Measurements from ENCODE around the gene CA4.
A peak's percentile ranks its signal among the peaks of the same experiment; 100 is the strongest.

Gene CA4

GRCh38 chr17:60154616-60155426 is 5.0 kb downstream of the CA4 start:
- no peak for FAIRE-seq
- no peak for DNase-seq (ENCODE audit: low spot score)

DNA sequence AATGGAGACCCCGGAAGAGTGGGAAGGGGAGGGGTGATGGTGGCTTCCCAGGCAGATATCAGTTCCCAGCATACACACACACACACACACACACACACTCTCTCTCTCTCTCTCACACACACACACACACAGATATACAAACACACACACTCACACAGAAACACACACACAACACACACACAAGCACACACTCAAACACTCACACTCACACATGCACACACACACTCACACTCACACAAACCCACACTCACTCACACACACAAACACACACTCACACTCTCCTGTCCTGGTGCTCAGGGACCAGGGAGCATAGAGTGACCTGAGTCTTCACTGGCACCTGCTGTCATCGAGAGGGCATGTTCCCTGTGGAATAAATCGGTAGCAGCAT is 5.6 kb downstream of the CA4 start:
- FAIRE-seq (no peak), DNase-seq (ENCODE audit: low spot score) (no peak)

- DNase-seq (ENCODE audit: low spot score) = no peak
- no peak for FAIRE-seq
These were observed 6.0 kb downstream of the CA4 start for GRCh38 chr17:60155815-60156214.

DNA sequence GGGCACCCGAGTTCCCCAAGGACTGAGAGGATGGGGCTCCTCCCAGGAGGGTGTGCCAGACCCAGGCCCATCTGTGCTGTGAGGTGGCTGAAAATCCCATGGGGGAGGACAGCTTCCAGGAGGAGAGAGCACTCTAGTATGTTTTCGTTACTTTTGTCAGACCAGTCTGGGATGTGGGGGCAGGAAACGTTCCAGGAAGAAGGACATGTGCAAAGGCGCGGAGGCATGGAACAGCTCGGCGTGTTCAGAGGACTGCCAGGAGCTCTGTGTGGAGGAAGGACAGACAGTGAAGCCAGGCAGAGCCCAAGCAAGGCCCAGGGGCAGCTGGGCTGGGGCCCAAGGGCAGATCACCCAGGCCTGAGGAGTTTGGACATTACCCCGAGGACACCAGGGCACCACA is 7.0 kb downstream of the CA4 start:
- FAIRE-seq (no peak), DNase-seq (ENCODE audit: low spot score) (no peak)

DNA sequence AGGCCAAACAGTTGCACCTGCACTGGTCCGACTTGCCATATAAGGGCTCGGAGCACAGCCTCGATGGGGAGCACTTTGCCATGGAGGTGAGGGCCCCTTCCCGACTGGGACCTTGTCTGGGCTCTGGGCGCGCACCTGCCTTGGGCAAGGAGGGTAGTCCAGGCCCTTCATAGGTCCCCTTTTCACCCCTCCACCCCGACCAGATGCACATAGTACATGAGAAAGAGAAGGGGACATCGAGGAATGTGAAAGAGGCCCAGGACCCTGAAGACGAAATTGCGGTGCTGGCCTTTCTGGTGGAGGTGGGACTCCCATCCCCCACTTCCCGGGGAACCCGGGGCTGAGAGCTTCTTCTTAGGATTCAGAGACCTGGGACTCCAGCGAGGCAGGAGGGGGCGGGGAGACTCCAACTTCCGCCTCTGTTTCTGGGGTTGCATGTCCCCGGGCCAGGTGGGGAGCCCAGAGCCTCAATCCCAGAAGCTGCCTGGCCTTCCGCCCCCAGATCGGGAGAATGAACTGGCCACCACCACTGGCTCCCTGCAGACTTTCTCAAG is 7.8 kb downstream of the CA4 start:
- DNase-seq (ENCODE audit: low spot score) = no peak
- no peak for FAIRE-seq

- no peak for DNase-seq (ENCODE audit: low spot score)
- FAIRE-seq = no peak
These were observed 9.1 kb downstream of the CA4 start for GRCh38 chr17:60158751-60159478.

DNA sequence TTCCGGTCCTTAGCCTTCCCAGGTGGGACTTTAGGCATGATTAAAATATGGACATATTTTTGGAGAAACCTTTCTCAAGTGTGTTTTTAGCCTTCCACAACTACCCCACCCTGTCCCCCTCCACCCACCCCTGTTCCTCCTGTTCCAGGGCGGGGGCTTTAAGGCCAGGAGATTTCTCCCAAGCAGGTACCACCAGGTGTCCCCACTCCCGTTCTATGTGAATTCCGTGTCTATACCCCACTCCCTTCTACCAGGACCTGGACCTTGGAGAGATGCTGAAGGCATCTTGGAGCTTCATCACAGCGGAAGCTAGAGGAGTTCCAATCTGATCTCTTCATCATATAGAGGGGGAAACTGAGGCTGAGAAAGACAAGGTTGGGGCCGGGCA is 9.7 kb downstream of the CA4 start:
- FAIRE-seq (no peak), DNase-seq (ENCODE audit: low spot score) (no peak)

- DNase-seq (ENCODE audit: low spot score) (no peak), FAIRE-seq (no peak)
These were observed 11.2 kb downstream of the CA4 start for GRCh38 chr17:60160829-60161501.

DNA sequence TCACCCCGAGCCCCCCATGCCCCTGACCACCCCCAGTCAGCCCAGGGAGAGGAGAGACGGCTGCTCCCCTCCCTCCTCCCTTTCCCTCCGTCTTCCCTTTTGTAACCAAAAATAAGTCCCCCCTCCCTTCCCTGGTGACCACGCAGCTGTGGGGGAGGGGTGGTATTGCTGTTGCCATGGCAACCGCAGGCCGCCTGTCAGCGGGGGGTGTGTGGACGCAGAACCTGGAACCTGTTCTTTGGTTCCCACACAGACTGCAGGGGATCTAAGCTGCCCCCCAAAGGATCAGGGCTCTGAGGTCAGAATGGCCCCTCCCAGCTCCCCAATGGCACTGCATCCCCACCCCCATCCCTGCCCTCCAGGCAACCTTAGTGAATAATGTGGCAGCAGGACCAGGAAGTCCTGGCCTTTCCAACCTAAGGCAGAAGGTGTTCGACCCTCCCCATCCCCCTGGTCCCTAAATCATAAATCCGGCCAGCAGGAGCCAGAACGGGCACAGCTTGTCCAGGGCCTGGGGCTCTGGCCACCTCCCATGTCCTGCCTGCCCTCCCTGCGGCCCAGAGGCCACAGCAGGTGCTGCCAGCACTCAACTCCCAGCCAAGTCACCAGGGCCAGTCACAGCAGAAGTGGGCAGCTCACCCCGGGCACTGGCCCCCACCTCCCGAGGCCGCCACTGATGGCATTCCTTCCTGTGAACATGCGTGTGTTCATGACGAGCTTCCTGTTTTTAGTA is 12.0 kb downstream of the CA4 start:
- DNase-seq (ENCODE audit: low spot score) (no peak), FAIRE-seq (no peak)

DNA sequence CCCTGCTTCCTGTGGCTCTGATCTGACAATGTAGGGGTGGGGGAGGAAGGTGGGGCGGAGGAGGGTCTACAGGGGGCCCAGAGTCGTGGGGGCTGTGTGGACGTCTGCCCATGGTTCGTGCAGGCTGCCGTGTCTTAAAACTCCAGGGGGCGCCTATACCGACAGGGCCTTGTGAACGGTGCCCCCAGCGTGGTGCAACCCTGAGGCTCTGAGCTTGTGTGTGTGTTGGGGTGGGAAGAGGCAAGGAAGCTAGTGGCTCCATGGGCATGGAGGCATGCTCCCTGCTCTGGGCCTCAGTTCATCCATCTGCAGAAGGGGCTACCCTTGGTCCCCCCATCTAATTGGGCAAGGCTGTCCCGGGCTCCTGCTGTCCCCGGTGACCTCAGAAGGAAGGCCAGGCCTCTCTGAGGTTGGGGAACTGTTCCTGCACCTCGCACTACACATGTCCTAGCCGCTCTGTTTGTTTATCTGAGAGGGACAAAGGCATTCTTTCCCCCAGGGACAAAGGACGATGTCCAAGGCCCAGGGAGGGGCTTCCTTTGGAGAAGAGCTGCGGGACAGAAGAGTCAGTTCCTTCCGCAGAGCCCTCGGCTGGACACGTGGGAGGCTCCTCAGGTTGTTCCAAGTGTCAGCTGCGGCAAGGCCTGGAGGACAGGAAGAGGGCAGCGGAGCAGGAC is 13.5 kb downstream of the CA4 start:
- FAIRE-seq = no peak

GRCh38 chr17:60164164-60164563 is 14.4 kb downstream of the CA4 start:
- DNase-seq (ENCODE audit: low spot score) (no peak), FAIRE-seq (no peak)

More for the DNA sequence above, 13.5 kb downstream of the CA4 start:
- DNase-seq (ENCODE audit: low spot score) = no peak

GRCh38 chr17:60164697-60165096 is 14.9 kb downstream of the CA4 start:
- no peak for FAIRE-seq

DNA sequence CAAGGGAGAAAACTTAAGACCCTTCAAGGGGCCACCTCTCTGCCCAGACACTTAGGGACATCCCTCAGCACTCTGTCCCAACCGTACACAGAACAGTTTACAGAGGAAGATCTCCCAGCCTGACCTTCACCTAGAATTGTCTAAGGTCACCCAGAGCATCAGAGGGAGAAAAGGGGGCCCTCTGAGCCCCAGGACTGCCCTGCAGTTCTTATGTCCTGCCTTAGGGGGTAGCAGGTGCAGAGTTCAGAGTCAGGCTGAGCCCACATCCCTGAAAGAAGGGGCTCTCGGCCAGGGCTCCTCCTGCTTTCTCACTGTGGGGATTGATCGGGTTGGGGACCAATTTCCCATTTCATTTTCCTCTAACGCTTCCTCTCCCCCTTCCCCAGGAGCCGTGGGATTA is 15.4 kb downstream of the CA4 start:
- FAIRE-seq = no peak
- no peak for DNase-seq (ENCODE audit: low spot score)

More at GRCh38 chr17:60164697-60165096, 14.9 kb downstream of the CA4 start:
- no peak for DNase-seq (ENCODE audit: low spot score)

DNA sequence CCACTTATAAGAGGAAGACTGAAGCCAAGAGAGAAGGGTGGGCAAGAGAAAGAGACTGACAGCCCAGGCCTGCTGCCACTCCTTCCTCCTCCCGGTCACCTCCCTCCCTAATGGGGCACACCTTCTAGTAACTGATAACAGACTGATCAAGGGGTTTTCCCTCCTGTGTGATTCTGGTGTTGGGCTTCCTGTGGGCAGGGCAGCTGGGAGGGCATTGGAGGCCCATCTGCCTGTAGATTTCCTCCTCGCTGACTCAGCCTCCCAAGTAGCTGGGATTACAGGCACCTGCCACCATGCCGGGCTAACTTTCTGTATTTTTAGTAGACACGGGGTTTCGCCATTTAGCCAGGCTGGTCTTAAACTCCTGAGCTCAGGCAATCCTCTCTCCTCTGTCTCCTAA is 16.2 kb downstream of the CA4 start:
- DNase-seq (ENCODE audit: low spot score) = peak; percentile 14
- no peak for FAIRE-seq

GRCh38 chr17:60167065-60167741 is 17.4 kb downstream of the CA4 start:
- FAIRE-seq = no peak
- peak; percentile 36 for DNase-seq (ENCODE audit: low spot score)

DNA sequence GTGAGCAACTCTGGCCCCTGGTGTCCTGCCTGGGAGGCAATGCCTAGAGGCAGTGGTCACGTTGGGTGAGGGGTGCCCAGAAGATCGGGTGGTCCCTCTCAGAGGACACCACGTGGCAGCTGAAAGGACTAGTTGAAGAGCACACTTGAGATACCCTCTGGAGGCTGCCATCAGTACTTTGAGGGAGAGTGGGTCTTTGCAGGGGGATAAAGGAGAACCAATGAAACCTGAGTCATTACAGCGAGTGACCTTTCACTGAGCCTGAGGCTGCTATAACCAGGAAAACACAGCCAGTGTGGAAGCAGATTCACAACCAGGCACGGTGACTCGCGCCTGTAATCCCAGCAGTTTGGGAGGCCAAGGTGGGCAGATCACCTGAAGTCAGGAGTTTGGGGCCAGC is 18.9 kb downstream of the CA4 start:
- no peak for FAIRE-seq
- DNase-seq (ENCODE audit: low spot score) = no peak

GRCh38 chr17:60169921-60170817 is 20.4 kb downstream of the CA4 start:
- FAIRE-seq (no peak), DNase-seq (ENCODE audit: low spot score) (no peak)

- no peak for FAIRE-seq
- DNase-seq (ENCODE audit: low spot score) = no peak
These were observed 21.3 kb downstream of the CA4 start for GRCh38 chr17:60170835-60171752.

All from RCC 7860 (cell line).